NCI-H146 (cell line): ENCODE data around the gene ANTXR2.

Experiments used
- DNase-seq: peaks from one replicate; lab custom pipeline; 2025; lab: John Stamatoyannopoulos, UW

The ANTXR2 gene

DNA sequence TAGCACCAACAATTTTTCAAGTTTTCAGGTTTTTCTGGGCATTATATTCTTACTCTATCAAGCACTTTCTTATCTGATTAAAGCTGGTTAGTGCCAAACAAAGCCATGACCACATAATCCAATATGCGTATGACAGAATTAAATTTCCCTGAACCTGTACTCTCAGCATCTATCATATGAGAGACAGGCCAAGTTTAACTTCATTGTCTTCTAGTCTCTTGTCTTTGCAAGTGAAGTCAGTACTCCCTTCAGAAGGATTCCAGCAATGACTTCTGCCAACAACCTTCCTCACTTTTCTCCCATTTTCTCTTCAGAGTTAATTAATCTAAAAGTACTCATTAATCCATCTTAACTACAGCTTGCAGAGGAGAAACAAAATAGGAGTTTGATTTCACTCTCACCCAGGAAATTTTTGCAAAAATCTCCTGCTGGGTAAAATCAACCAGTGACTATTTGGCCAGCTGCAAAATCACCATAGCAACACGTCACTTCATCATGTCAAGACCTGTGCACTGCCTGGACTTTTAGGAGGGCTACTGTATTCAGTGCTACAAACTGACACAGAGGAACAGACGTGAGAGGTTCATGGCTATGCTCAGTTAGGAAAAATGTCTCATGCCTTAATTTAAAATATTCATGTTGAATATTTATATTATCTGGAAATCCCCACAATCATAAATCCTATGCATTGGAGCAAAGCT, 208.4 kb downstream of the ANTXR2 start:
- peak; percentile 97 for DNase-seq

DNA sequence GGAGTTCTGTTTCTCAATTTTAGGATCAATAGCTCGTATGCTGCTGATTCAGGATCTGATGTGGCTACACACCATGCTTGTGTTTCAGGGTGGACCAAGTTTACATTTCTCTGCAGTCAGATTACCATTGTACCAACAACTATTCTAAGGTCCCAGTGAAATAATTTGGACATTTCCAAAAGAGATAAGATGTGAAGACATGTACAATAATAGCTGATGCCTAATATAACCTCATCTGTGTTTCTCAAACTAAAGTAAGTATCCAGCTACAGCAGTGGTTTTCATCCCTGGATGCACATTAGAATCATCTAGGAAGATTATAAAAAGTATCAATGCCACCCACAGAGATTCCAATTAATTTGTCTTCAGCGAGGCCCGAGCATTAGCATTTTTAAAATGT, 209.7 kb downstream of the ANTXR2 start:
- DNase-seq = no peak

DNA sequence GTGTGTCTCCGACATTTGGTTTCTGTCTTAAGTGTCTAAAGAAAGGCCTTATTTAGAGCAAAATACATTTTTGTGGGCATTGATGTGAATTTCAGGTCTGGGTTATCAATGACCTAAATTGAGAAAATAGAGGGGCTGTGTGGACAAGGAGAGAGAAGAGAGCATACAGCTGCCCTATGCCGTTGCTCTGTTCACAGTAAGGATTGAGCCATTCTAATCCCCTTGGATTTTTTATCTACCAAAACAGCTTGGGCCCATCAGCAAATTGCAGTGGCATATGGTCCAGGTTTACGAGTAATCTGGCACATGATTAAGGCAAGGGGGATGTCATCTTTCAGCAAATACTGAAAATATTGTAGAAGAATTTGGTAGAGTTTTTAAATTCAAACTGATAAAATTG, 210.2 kb downstream of the ANTXR2 start:
- DNase-seq = no peak

DNA sequence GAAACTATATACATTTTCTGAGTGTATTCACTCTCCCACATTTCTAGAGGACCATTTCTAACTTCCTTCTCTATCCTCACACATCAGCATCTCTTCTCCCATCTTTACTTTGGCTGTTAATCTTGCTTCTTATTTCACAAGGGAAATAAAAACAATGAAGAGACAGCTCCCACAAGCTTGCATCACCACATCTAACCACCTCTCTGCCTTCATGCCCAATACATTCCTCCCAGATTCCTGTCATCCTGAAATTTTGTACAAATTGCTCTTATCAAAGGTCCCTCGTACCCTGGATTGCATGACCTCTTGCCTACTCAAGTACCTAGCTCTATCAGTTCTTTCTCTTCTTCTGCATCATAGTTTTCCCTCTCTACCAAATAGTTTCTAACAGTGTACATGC, 215.2 kb downstream of the ANTXR2 start:
- no peak for DNase-seq

DNA sequence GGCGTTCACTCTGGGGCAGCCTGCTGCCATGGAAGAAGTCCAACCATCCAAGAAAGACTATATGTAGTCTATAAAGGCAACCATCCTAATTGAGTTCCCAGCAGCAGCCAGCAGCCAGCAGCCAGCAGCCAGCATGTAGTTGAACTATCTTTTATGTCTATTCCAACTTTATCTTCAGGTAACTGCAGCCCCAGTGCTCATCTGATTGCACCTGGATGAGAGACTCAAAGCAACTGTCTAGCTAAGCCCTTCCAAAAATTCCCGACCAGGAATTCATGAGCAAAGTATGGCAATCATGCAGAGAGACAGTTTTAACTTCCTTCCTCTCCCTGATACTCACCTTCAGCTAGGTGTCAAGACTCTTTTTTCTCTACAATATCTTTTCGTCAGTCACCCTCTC, 216.8 kb downstream of the ANTXR2 start:
- no peak for DNase-seq

DNA sequence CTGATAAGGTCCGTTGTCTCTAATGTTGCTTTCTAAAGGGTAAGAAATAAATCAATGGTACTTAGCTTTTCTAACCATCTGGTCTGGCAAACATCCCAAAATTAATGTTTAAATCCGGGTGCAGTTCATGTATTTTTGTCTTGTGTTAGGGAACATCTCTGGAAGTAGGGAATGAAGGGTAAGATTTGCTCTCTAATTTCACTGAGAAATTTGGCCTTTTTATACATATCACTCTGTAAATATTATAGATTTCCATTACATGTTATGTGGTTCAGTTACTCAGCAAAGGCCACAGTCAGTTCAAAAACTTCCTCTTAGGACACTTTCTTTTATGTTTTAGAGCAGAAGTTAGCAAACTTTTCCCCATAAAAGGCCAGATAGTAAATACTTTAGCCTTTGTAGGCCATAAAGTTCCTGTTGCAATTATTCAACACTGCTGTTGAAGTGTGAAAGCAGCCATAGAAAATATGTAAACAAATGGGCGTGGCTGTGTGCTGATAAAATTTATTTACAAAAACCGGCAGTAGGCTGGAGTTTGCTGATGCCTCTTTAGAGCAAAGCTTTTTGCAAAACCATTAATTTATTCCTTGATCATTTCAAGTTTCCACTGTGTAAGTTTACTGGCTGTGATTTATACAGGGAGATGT, 218.1 kb downstream of the ANTXR2 start:
- no peak for DNase-seq

DNA sequence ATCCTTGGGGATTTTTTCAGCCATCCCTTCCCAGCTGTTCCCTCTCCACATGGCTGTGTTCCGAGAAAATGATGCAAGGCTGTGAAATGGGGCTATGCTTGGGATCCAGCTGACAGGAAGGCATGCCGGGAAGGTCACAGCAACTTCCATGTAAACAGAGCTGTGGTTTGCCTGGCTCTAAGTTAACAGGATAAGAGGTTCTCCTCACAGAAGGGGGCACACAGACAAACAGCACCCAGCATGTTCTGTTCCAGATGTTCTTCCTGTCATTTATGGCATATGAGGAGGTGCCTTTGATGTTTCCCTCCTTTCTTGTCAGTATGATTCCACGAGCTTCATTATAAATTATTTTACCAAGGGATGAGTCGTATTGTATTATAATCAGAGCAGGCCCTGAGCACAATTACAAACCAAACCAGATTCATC, 220.7 kb downstream of the ANTXR2 start:
- DNase-seq = no peak

DNA sequence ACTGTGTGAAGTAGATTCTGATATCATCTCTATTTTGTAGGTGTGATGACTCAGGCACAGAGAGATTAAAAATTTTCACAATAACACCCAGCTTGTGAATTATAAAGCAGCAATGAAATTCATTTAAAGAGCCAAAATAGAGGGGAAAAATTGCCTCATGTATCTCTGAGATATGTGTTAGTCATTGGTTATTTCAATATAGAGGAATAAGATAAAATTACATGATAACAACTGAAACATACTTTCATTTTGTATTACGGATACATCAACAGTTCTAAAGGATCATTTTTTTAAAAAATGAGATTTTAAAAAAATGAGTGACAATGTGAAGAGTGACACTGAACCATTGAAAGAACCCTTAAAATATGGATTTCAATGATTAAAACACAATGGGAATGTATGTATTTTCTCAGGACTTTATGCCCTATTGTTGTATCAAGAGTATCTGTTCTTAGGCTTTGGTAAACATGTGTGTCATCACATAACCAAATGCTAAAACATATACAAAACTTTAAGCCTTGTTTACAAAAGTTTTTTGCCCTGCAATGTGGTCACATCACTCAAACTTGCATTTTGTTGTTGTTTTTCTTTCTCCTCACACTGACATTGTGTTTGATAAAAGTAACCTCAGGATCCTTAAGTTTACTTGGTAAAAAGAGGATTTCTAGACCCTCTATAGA, 221.3 kb downstream of the ANTXR2 start:
- DNase-seq = no peak
